Progenitor cell of endocrine pancreas (in vitro differentiated cells): ENCODE data around the gene GTF2IRD1. TPM values are rescaled to one million over a fixed set of nuclear protein-coding genes. Genes with fewer than 3 reads are reported as not detected.

ENCODE experiments used
- DNase-seq: peaks from one replicate; pipeline ENCODE4 v3.0.0; 2021; ENCODE audit warnings: low spot score; ENCODE audit not compliant: unreplicated experiment
- H3K27ac Mint-ChIP-seq: 2 replicates; pipeline ENCODE4 v1.8.0; 2021; ENCODE audit warnings: mild to moderate bottlenecking, moderate library complexity, mixed read lengths
- H3K27me3 Mint-ChIP-seq: 2 replicates; pipeline ENCODE4 v1.8.0; 2021; ENCODE audit warnings: mixed read lengths
- H3K36me3 Mint-ChIP-seq: 2 replicates; pipeline ENCODE4 v1.8.0; 2022; ENCODE audit warnings: mixed read lengths; ENCODE audit not compliant: insufficient read depth
- H3K4me1 Mint-ChIP-seq: 2 replicates; pipeline ENCODE4 v1.8.0; 2021; ENCODE audit warnings: low read depth, mixed read lengths
- H3K4me3 Mint-ChIP-seq: 2 replicates; pipeline ENCODE4 v1.8.0; 2021; ENCODE audit warnings: low read depth, mild to moderate bottlenecking, moderate library complexity, mixed read lengths
- H3K9me3 Mint-ChIP-seq: 2 replicates; pipeline ENCODE4 v1.8.0; 2021; ENCODE audit warnings: low read depth, mixed read lengths
- long read RNA-seq: library from polyadenylated mRNA; unstranded; transcript quantifications from one replicate; pipeline ENCODE4 v2.0.0, GENCODE V29; 2020
- total RNA-seq: library from RNA; stranded (reverse); gene quantifications from 2 replicates; pipeline ENCODE4 v1.2.1, GENCODE V29; 2021
- TF ChIP-seq, protein P1 (sequence below): fragments of 200-600 bp; sonication (generic); IDR thresholded peaks from one replicate; pipeline ENCODE4 v1.5.0; 2021; ENCODE audit warnings: antibody characterized with exemption, mild to moderate bottlenecking; ENCODE audit not compliant: unreplicated experiment

Gene GTF2IRD1, protein sequence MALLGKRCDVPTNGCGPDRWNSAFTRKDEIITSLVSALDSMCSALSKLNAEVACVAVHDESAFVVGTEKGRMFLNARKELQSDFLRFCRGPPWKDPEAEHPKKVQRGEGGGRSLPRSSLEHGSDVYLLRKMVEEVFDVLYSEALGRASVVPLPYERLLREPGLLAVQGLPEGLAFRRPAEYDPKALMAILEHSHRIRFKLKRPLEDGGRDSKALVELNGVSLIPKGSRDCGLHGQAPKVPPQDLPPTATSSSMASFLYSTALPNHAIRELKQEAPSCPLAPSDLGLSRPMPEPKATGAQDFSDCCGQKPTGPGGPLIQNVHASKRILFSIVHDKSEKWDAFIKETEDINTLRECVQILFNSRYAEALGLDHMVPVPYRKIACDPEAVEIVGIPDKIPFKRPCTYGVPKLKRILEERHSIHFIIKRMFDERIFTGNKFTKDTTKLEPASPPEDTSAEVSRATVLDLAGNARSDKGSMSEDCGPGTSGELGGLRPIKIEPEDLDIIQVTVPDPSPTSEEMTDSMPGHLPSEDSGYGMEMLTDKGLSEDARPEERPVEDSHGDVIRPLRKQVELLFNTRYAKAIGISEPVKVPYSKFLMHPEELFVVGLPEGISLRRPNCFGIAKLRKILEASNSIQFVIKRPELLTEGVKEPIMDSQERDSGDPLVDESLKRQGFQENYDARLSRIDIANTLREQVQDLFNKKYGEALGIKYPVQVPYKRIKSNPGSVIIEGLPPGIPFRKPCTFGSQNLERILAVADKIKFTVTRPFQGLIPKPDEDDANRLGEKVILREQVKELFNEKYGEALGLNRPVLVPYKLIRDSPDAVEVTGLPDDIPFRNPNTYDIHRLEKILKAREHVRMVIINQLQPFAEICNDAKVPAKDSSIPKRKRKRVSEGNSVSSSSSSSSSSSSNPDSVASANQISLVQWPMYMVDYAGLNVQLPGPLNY
- 52.6 and 60.7 TPM in 2 replicates for total RNA-seq
- long read RNA-seq, partial matches to known transcripts, result 11 of 19 reads
- long read RNA-seq, other reads (novel, unspliced or antisense), result 6 of 19 reads

DNA sequence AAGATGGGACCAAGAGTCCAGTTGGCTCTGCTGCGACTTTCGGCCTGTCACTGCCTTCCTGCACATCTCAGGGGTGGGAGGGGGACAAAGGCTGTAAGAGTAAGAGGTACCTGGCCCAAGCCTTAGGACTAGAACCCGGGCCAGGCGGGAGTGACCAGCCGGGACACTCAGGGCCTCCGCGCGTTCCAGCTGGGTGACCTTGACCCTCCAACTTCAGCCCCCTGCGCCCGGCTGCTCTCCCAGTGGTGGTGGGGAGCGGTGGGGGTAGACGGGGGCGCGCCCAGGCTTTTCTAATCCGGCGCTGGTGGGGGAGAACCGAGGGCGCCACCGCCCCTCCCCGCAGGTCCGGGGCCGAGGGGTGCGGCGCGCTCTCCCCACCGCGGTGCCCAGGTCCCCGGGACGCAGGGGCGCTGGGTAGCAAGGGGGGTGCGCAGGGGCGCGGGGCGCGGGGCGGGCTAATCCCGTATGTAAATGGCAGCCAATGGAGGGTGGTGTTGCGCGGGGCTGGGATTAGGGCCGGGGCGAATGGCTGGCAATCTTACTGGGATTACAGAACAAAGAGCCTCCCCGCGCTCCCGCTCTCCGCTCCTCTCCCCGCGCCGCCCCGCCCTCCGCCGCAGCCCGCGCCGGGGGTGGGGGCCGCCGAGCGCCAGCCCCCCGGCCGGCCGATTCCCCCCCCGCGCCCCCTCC is at the start of gene GTF2IRD1:
TSS of gene GTF2IRD1 (plus strand) at position 585 of the 690 bp plus-strand sequence. CDS start 54,175 bp downstream, outside the sequence.
- DNase-seq, result peak; percentile 38
- Mint-ChIP-seq H3K9me3 (no peaks in the 10 kb centered on the region), H3K27me3 (peaks cover 5% of the 10 kb centered on the region), H3K27ac (peak within 1 kb of the TSS; percentile 80), H3K4me1 (peaks cover 10% of the 10 kb centered on the region), H3K36me3 (peaks cover 1% of the 10 kb centered on the region), H3K4me3 (peak within 1 kb of the TSS; percentile 74)
- TF ChIP-seq, protein P1, sequence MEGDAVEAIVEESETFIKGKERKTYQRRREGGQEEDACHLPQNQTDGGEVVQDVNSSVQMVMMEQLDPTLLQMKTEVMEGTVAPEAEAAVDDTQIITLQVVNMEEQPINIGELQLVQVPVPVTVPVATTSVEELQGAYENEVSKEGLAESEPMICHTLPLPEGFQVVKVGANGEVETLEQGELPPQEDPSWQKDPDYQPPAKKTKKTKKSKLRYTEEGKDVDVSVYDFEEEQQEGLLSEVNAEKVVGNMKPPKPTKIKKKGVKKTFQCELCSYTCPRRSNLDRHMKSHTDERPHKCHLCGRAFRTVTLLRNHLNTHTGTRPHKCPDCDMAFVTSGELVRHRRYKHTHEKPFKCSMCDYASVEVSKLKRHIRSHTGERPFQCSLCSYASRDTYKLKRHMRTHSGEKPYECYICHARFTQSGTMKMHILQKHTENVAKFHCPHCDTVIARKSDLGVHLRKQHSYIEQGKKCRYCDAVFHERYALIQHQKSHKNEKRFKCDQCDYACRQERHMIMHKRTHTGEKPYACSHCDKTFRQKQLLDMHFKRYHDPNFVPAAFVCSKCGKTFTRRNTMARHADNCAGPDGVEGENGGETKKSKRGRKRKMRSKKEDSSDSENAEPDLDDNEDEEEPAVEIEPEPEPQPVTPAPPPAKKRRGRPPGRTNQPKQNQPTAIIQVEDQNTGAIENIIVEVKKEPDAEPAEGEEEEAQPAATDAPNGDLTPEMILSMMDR, result no peak

DNA sequence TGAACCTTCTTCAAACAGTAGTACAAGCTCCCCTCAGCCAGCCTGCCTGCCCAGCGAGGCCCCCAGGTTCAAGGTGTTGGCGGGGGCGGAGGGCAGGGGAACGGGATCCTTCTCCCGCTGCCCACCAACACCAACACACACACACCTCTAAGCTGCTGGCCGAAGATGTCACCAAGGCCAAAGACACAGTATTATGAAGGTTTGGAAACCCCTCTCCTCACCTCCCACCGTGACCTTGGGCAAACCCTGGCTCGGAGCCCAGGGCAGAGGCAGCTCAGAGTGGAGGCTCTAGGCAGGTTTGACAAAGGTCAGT is 49.4 kb upstream of the GTF2IRD1 start:
- H3K4me1 Mint-ChIP-seq, result no peaks in the 10 kb centered on the region
- no peak overlapping the region for H3K27ac Mint-ChIP-seq

DNA sequence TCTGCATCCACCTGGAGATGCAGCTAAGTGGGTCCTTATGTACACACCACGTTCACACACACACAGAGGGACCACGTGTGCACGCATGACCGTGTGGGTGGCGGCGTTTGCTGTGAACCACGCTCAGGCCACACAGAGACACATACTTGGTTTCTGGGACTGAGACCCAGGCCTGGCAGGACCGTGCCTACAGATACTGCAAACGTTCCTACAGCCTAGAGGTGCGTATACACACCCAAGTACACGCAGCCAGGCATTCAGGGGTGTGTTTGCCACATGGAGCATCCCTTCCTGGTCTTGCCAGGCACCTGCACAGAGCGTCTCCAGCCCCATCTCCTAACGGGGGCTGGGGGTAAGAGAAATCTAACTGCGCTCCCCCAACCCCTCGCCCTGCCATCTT is 49.0 kb upstream of the GTF2IRD1 start:
- H3K9me3 Mint-ChIP-seq, result no peaks in the 10 kb centered on the region

More for the DNA sequence above, 49.4 kb upstream of the GTF2IRD1 start:
- Mint-ChIP-seq H3K4me3 (no peak overlapping the region), H3K9me3 (no peaks in the 10 kb centered on the region), H3K36me3 (peaks cover 7% of the 10 kb centered on the region), H3K27me3 (no peaks in the 10 kb centered on the region)
- DNase-seq, result no peak
- TF ChIP-seq, protein P1, result no peak

DNA sequence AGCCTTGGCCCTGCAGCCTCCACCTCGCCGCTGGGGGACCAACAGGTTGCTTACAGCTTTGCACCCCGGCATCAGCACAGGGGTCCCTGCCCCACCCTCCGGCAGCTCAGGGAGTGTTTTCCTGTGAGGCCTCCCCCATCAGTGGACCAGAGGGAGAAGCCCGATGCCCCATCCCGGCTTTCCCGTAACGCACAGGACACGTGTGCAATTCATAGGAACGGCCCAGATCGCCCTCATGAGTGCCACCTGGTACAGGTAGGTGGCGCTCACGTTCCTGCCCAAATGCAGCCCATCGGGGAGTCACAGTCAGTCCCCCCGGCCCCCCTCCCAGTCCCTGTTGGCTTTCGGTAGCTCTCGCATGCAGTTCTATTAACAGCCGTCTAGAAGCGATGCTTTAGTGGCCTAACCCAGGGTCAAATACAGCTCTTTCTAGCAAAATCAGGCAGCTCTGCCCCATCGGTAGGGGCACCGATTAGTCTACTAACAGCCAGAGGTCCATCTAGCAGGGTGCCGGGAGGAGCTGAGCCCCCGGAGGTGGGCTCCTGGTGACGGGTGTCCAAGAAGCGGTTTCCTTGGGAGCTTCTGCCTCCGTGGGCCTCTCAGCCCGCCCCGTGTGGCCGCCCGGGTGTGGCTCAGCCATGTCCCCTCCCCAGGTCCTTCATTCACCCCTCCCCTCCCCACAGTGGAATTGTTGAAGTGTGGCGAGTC is 48.4 kb upstream of the GTF2IRD1 start:
- no peaks in the 10 kb centered on the region for H3K9me3 Mint-ChIP-seq
- no peaks in the 10 kb centered on the region for H3K27me3 Mint-ChIP-seq
- H3K4me1 Mint-ChIP-seq, result no peaks in the 10 kb centered on the region
- TF ChIP-seq, protein P1, result peak; percentile 48
- H3K4me3 Mint-ChIP-seq, result no peak overlapping the region
- H3K36me3 Mint-ChIP-seq, result peaks cover 5% of the 10 kb centered on the region
- H3K27ac Mint-ChIP-seq, result no peak overlapping the region
- DNase-seq, result no peak

More for the DNA sequence above, 49.0 kb upstream of the GTF2IRD1 start:
- TF ChIP-seq, protein P1, result no peak
- Mint-ChIP-seq H3K27me3 (no peaks in the 10 kb centered on the region), H3K27ac (no peak overlapping the region), H3K36me3 (peaks cover 7% of the 10 kb centered on the region), H3K4me1 (no peaks in the 10 kb centered on the region), H3K4me3 (no peak overlapping the region)
- DNase-seq, result no peak
